OCI-M2 (cell line): ENCODE data around the gene WIZ.
"Not testable (repeated sequence)": the region's sequence is repeated elsewhere in the genome, so short reads cannot be mapped to it uniquely, and the experiment has no call there.

Source experiments
- DNase-seq: peaks from one replicate; lab custom pipeline; 2025; ENCODE audit not compliant: unreplicated experiment; lab: John Stamatoyannopoulos, UW

WIZ gene

GRCh38 chr19:15411351-15411750 is 38.4 kb downstream of the WIZ start:
- not testable (repeated sequence) for DNase-seq

- DNase-seq, result no peak
These were observed 45.0 kb downstream of the WIZ start for GRCh38 chr19:15404780-15405211.

DNA sequence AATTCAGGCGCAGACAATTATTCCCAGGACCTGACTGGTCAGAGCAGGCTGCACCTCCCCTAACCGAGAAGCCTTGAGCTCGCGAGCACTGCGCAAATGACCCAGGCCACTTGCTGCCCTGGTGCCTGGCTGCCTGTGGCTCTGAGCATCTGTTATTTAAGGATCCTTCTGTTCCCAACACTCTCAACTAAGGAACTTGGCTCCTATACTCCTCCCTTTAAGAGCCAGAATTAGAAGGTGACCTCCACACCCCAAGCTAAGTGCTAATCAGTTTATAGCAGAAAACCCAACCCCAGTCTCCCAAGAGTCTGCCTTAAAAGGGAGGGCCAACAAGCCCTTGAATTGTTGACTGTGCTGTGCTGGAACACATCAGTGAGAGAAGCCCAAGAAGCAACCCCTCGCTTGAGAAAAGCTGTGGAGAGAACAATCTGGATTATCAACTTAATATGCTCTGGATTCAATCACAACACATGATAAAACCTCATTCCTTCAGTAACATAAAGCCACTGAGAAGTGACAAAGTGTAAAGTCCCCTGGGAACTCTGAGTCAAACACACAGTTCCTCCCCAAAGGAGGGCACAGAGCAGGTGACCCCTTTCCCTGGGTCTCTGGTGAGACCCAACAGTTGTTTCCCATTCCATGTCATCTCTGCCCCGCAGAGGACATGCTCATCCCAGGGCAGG is 45.5 kb downstream of the WIZ start:
- no peak for DNase-seq

DNA sequence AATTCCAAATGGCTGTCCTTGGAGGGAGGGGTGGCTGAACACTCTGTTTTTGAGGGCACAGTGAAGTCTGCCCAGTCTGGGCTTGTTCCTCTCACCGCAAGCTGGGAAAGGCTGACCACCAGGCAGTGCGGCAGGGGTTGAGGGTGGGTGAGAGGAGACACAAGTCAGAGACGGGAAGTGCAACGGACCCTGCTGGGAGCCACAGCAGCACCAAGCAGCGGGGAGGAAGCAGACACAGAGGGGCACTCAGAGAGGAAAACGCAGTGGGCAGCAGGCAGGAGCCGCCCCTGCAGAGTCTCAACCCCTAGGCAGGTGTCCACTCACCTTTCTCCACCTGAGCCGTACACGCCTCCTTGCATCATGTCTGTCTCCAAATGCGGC is 46.6 kb downstream of the WIZ start:
- no peak for DNase-seq

DNA sequence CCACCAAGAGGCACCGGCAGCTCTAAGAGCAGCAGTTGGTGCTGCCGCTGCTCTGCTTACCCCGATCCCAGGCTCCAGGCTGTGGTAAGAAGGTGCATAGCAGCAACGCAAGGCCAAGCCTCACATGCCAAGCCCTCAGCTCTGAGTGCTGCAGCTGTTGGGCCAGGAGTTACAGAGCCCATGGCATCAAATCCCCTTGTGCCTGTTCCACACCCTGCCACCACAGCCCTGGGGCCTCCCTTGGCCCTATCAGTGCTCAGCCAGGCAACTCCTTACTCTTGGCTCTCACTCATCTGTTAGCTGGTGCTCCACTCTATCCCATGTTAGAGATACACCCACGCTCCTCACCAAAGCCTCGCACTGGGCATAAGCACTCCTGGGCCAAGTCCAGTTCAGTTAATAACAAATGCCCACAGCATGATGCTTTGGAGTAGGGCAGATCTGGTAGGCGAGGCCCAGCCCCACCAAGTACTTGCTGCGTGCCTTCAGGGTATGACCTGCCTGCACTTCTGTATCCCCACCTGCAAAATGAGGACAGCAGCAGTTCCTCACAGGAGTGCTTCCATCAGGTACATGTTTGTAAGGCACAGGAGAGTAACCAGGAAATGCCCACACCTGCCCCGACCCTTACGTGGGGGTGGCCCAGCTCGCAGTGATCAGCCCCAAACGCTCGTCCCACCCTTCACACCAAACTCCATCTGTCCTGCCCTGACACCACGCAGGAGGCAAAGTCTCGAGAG is 47.2 kb downstream of the WIZ start:
- no peak for DNase-seq

DNA sequence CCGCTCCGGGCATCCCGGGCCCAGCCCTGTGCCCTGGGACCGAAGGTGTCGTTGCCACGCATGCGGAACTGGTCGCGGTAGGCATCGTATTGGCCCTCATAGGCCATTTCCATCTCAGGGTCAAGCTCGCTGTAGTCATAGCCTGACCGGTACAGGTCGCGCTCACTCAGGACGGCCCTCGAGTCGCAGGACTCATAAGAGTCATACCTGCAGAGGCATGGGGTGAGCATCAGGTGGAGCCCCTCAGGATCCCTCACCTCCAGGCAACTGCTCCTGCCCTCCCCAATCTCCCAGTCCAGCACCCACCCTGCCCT is 48.4 kb downstream of the WIZ start:
- DNase-seq, result no peak

DNA sequence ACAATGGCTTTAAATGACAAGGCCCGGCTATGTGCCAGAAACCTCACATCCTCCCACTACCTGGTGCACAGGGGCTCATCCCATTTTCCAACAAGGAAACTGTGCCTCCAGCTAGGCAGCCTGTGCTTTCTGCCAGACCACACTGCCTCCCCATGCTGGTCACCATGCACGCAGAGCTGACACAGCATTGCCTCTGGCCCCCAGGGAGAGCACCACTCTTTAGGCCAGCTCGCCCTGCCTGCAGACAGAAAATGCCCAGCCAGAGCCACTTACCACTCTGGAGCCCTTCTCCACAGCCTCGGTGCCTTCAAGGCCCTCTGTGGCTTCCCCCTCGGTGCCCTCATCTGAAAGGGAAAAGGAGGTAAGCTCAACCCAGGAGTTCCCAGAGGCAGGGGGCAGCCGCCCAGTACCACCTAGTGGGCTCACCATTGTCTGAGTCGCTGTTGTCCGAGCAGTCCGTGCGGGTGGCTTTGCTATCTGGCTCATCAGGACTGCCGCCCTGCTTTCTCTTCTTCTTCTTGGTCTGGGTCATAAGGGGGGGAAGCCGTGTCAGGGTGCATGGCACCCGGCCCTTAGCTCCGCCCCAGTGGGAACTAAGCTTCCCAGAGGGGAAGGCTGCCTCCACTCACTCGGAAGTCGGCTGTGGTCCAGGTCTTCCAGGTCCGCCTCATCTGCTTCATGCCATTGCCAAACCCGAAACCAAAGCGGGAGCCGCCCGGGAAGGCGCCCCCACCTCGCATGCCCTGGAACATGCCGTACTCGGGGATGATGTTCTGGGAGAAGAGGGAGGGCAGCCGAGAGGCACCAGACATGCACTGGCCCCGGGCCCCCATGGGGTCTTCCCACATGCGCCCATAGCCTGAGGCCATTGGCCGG is 49.0 kb downstream of the WIZ start:
- DNase-seq, result no peak

GRCh38 chr19:15399635-15400034 is 50.1 kb downstream of the WIZ start:
- DNase-seq, result no peak

- no peak for DNase-seq
These were observed 50.6 kb downstream of the WIZ start for GRCh38 chr19:15399234-15399515.

- no peak for DNase-seq
These were observed 51.1 kb downstream of the WIZ start for GRCh38 chr19:15398501-15399233.

GRCh38 chr19:15397782-15398181 is 52.0 kb downstream of the WIZ start:
- DNase-seq, result no peak

DNA sequence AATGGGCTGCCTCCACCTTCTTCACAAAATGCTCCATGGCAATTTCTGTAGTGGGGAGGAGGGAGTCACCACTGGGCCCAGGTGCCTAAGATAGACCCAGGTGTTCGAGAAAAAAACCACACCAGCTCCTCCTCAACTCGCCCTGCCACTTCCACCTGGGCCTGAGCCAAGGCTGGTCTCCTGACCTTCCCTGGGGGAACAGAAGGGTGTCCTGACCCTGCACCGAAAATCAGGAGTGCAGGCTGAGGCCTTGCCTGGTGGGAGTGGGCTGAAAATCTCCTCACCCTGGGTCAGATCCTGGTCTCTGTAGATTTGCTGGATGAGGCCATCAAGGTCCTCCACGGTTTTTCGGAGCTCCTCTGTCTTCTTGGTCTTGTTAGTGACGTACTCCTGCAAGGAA is 52.5 kb downstream of the WIZ start:
- no peak for DNase-seq

DNA sequence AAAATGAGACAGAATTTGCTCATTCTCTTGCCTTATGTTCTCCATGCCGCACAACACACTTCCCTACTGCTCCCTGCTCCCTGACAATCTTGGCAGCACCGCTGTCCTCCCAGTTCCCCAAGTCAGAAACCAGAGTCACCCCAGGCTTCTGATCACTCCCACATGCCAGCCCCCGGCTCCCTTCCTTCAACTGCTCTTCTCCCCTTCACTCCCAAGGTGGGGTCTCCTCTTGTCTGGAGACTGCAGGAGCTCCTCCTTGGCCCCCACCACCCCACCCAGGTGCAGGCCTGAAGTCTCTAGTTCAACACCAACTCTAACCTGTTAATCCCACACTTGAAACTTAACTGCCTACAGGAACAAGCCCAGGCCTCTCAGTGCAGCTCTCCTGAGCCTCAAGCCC is 53.3 kb downstream of the WIZ start:
- DNase-seq, result no peak

GRCh38 chr19:15395251-15395650 is 54.5 kb downstream of the WIZ start:
- not testable (repeated sequence) for DNase-seq

DNA sequence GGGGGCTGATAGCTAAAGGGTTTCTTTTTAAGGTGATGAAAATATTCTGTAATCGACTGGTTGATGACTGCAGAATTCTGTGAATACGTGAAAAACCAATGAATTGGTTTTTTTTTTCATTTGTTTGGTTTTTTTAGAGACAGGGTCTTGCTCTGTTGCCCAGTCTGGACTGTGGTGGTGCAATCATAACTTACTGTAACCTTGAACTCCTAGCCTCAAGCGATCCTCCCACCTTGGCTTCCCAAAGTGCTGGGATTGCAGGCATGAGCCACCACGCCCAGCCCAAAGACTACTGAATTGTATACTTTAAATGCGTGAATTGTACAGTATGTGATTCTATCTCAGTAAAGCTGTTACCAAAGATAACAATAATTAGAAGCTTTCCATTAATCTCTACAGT is 55.3 kb downstream of the WIZ start:
- DNase-seq, result no peak

DNA sequence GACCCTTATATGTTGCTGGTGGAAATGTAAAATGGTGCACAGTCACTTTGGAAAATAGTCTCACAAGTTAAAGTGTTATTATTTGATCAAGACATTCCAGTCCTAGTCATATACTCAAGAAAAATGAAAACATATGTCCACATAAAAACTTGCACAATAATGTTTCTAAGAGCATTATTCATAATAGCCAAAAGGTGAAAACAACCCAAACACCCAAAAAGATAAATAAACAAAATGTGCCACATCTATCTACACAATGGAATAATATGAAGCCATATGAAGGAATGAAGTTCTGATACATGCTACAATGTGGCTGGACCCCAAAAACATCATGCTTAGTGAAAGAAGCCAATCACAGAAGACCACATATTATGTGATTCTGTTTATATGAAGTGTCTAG is 55.8 kb downstream of the WIZ start:
- no peak for DNase-seq

- DNase-seq, result no peak
These were observed 58.9 kb downstream of the WIZ start for GRCh38 chr19:15390814-15391213.

GRCh38 chr19:15381864-15382263 is 67.9 kb downstream of the WIZ start:
- no peak for DNase-seq

- no peak for DNase-seq
These were observed 68.3 kb downstream of the WIZ start for GRCh38 chr19:15381429-15381828.

DNA sequence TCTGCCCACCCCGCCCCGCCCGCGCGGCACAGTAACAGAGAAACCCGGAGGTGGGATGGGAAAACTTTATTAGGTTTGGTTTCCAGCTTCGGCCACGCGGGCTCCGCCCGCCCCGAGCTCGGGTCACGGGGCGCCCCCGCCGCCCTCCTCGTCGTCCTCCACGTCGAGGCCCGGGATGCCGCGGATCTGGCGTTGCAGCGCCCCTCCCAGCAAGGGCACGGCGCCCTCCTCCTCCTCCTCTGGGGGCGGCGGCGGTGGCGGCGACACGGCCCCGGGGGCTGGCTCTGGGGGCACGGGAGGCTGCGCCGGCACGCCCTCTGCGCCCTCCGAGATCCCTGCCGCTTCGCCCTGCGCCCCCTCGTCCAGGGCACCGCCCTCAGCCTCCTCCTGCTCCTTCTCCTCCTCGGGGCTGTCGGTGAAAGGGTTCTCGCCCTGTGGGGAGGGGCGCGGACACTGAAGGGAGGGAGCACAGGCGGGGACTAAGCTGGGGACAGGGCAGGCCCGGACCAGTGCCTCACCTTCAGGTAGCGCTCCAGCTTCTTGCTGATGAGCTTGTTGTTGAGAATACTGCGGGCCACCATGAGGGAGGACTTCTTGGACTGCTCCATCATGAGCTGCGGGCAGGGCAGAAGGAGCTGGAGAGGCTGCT is 69.6 kb downstream of the WIZ start:
- no peak for DNase-seq
